Kidney (tissue), 14 donors: ENCODE data around the gene NOD1. TPM values are rescaled to one million over a fixed set of nuclear protein-coding genes. Genes with fewer than 3 reads are reported as not detected.

ENCODE experiments used
- DNase-seq, 5 donors: peaks; one replicate each; pipeline ENCODE4 v3.0.0-alpha.2; 2013 to 2020
- FAIRE-seq: peaks from 2 replicates; lab custom pipeline; 2012; peaks lifted over from hg19 to GRCh38; lab: Jason Lieb, UNC
- H3K27ac ChIP-seq, 2 donors: one replicate each; pipeline ENCODE4 v1.7.0; 2013; ENCODE audit warnings: low read depth in 2 of 2, low read length in 2 of 2, inconsistent platforms in 1 of 2
- H3K27me3 ChIP-seq: one replicate; pipeline ENCODE4 v1.7.1; 2013; ENCODE audit warnings: low read length, inconsistent platforms; ENCODE audit not compliant: control insufficient read depth, insufficient read depth
- H3K36me3 ChIP-seq, 3 donors: one replicate each; pipeline versions ENCODE4 v1.7.0 to v1.7.1; 2013; ENCODE audit warnings: low read length in 3 of 3, control low read depth in 1 of 3, inconsistent platforms in 1 of 3; ENCODE audit not compliant: insufficient read depth in 3 of 3, control insufficient read depth in 2 of 3
- H3K4me1 ChIP-seq, 3 donors: one replicate each; pipeline versions ENCODE4 v1.7.0 to v1.7.1; 2013; ENCODE audit warnings: low read length in 3 of 3, inconsistent platforms in 1 of 3, low read depth in 1 of 3; ENCODE audit not compliant: control insufficient read depth in 2 of 3, insufficient read depth in 2 of 3
- H3K4me3 ChIP-seq, 3 donors: one replicate each; pipeline versions ENCODE4 v1.7.0 to v1.8.1; 2013; ENCODE audit warnings: low read length in 3 of 3, control low read depth in 1 of 3, inconsistent platforms in 1 of 3
- H3K9ac ChIP-seq, 3 donors: one replicate each; pipeline versions ENCODE4 v1.7.0 to v1.7.1; 2013; ENCODE audit warnings: low read length in 3 of 3, control low read depth in 1 of 3, inconsistent platforms in 1 of 3
- H3K9me3 ChIP-seq, 3 donors: one replicate each; pipeline versions ENCODE4 v1.7.0 to v1.7.1; 2013; ENCODE audit warnings: low read length in 3 of 3, control low read depth in 1 of 3, inconsistent platforms in 1 of 3; ENCODE audit not compliant: control insufficient read depth in 2 of 3, insufficient read depth in 1 of 3
- intact Hi-C: fragments of 100-400 bp; cut with DNase I; formaldehyde crosslinking; loops from one replicate; pipeline ENCODE4 v1.11.1; 2022
- polyA plus RNA-seq: library from polyadenylated mRNA; stranded (reverse); fragments of 350-450 nt; fragmentation: Illumina TruSeq; extraction: RNeasy Lipid Tissue Mini Kit (QIAGEN cat#74804); gene quantifications from one replicate; pipeline ENCODE4 v1.2.3, GENCODE V29; 2014; ENCODE audit warnings: low read depth, low replicate concordance; ENCODE audit not compliant: insufficient read depth
- total RNA-seq: library from RNA; stranded (reverse); fragmentation: NEBNext Ultra II Directional; extraction: Animal tissue kit (Norgen Biotek cat#: 25700); gene quantifications from one replicate; pipeline ENCODE4 v1.2.1, GENCODE V29; 2021
- TF ChIP-seq, protein P1 (sequence below): IDR thresholded peaks from 3 replicates; pipeline ENCODE4 v1.5.1; 2012; ENCODE audit warnings: mild to moderate bottlenecking, moderate library complexity, borderline replicate concordance; ENCODE audit not compliant: insufficient read depth; ENCODE audit errors: extremely low read depth
- donor health status: control.
- donor health status: control.
- donor health status: control.
- donor health status: control.
- donor health status: control.
- donor health status: DM: yes; HTN: yes; CAD: no.
- donor health status: Normal renal cell carcinoma (clear cell type).

The NOD1 gene
- total and polyA plus RNA-seq, 2 donors from 2014 or later, result 3.8 to 15.6 TPM

DNA sequence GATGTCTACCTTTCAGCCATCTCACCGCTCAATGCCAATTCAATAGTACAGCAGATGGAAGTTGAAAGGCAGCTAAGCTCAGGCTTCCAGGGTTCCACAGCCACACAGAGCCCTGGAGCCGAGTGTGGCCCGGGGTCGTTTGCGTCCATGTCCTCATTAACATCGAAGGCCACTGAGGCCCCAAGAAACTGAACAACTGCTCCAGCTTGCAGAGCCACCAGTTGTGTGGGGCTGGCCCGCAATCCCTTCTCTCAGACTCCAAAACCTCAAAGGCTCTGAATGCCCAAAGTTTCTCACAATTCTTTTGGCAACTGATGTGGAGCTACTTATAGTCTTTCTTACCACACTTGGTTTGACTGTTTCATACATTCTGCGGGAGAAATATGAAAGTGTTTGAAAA lies 31.1 kb downstream of the NOD1 start:
- Histone ChIP-seq H3K27ac (no peak overlapping the region), H3K9ac (no peak overlapping the region), H3K9me3 (no peaks in the 10 kb centered on the region), H3K4me1 (peaks cover 0 to 2% (median 0%) of the 10 kb centered on the region in 3 donors), H3K36me3 (peaks cover 0 to 2% (median 0%) of the 10 kb centered on the region in 3 donors), H3K27me3 (no peaks in the 10 kb centered on the region), H3K4me3 (no peak overlapping the region)
- TF ChIP-seq, protein P1, sequence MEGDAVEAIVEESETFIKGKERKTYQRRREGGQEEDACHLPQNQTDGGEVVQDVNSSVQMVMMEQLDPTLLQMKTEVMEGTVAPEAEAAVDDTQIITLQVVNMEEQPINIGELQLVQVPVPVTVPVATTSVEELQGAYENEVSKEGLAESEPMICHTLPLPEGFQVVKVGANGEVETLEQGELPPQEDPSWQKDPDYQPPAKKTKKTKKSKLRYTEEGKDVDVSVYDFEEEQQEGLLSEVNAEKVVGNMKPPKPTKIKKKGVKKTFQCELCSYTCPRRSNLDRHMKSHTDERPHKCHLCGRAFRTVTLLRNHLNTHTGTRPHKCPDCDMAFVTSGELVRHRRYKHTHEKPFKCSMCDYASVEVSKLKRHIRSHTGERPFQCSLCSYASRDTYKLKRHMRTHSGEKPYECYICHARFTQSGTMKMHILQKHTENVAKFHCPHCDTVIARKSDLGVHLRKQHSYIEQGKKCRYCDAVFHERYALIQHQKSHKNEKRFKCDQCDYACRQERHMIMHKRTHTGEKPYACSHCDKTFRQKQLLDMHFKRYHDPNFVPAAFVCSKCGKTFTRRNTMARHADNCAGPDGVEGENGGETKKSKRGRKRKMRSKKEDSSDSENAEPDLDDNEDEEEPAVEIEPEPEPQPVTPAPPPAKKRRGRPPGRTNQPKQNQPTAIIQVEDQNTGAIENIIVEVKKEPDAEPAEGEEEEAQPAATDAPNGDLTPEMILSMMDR, result no peak
- FAIRE-seq (no peak), DNase-seq (no peak)
- intact Hi-C loops, result no loop called here

- Histone ChIP-seq H3K27me3 (no peaks in the 10 kb centered on the region), H3K9ac (no peak overlapping the region), H3K27ac (no peak overlapping the region), H3K4me3 (no peak overlapping the region), H3K9me3 (no peaks in the 10 kb centered on the region), H3K4me1 (peaks cover 0 to 2% (median 0%) of the 10 kb centered on the region in 3 donors), H3K36me3 (peaks cover 0 to 2% (median 0%) of the 10 kb centered on the region in 3 donors)
- DNase-seq (no peak), FAIRE-seq (no peak)
- TF ChIP-seq, protein P1, result no peak
- intact Hi-C loops, result no loop called here
Measured at GRCh38 chr7:30446266-30446665, 32.3 kb downstream of the NOD1 start.

DNA sequence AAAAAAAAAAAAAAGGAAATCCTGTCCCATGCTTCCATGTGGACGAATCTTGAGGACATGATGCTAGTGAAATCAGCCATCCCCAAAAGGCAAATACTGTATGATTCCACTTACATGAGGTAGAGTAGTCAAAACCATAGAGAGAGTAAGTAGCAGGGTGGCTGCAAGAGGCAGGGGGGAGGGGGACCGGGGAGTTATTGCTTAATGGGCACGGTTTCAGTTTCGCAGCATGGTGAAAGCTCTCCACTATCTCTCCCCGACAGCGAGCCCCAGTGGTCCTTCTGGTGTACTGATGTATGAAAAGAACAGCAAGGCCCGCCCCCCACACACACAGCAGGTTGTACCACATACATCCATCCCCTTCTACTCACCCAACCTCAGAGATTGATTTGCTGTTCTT lies 32.8 kb downstream of the NOD1 start:
- intact Hi-C loops, result no loop called here
- DNase-seq (peak in 4 of 5 donors; percentile 49 to 71 (median 56)), FAIRE-seq (no peak)
- peaks cover 0 to 2% (median 0%) of the 10 kb centered on the region in 3 donors for H3K36me3 ChIP-seq
- H3K27ac ChIP-seq, result no peak overlapping the region
- H3K9ac ChIP-seq, result no peak overlapping the region
- H3K27me3 ChIP-seq, result no peaks in the 10 kb centered on the region
- no peak overlapping the region for H3K4me3 ChIP-seq
- H3K4me1 ChIP-seq, result peaks cover 0 to 2% (median 0%) of the 10 kb centered on the region in 3 donors
- TF ChIP-seq, protein P1, result peak; percentile 24
- no peaks in the 10 kb centered on the region for H3K9me3 ChIP-seq
